CD14-positive monocyte (primary cell): ENCODE measurements around the gene TMEM14C. TPM values are rescaled to one million over a fixed set of nuclear protein-coding genes. Genes with fewer than 3 reads are reported as not detected.

Experiments used
- DNase-seq, 3 donors: peaks; one replicate each; pipeline ENCODE4 v3.0.0-alpha.2; 2011 to 2022
- H2AFZ ChIP-seq: 2 replicates; pipeline ENCODE4 v1.6.0; 2012; ENCODE audit warnings: mild to moderate bottlenecking, low read depth, low read length, inconsistent platforms; ENCODE audit not compliant: insufficient read depth, poor library complexity, severe bottlenecking
- H3K27ac ChIP-seq, 2 donors: 1 replicate in 1 of 2; 2 replicates in 1 of 2; pipeline ENCODE4 v1.5.1; 2012 to 2013; ENCODE audit warnings: low read length in 2 of 2, control low read depth in 1 of 2, inconsistent platforms in 1 of 2, low read depth in 1 of 2, mild to moderate bottlenecking in 1 of 2
- H3K27me3 ChIP-seq, 2 donors: one replicate each; pipeline versions ENCODE4 v1.6.0 to v1.6.1; 2011 to 2013; ENCODE audit warnings: low read length in 2 of 2; ENCODE audit not compliant: control insufficient read depth in 2 of 2, insufficient read depth in 2 of 2
- H3K36me3 ChIP-seq, 2 donors: replicated peaks in 1 of 2; 1 replicate in 1 of 2; 2 replicates in 1 of 2; pipeline versions ENCODE4 v1.5.1 to v1.6.1; 2012 to 2013; ENCODE audit warnings: low read length in 2 of 2, control low read depth in 1 of 2, inconsistent platforms in 1 of 2, mild to moderate bottlenecking in 1 of 2; ENCODE audit not compliant: insufficient read depth in 2 of 2, control insufficient read depth in 1 of 2
- H3K4me1 ChIP-seq, 2 donors: 1 replicate in 1 of 2; 2 replicates in 1 of 2; pipeline versions ENCODE4 v1.5.1 to v1.6.1; 2012 to 2013; ENCODE audit warnings: low read length in 2 of 2, control low read depth in 1 of 2, inconsistent platforms in 1 of 2, mild to moderate bottlenecking in 1 of 2, moderate library complexity in 1 of 2; ENCODE audit not compliant: insufficient read depth in 2 of 2, control insufficient read depth in 1 of 2
- H3K4me2 ChIP-seq: replicated peaks from 2 replicates; pipeline ENCODE3; 2012; ENCODE audit warnings: low read length, moderate library complexity, mild to moderate bottlenecking; ENCODE audit not compliant: poor library complexity, severe bottlenecking; ENCODE audit errors: extremely low read depth
- H3K4me3 ChIP-seq, 3 experiments: fragments of 200-600 bp in 1 of 3; sonication (generic) in 1 of 3; replicated peaks in 1 of 3; 1 replicate in 2 of 3; 2 replicates in 1 of 3; pipeline ENCODE4 v1.5.1; 2011 to 2013; ENCODE audit warnings: low read length in 3 of 3, mild to moderate bottlenecking in 3 of 3, control low read depth in 2 of 3, low read depth in 2 of 3, inconsistent platforms in 1 of 3, moderate library complexity in 1 of 3
- H3K79me2 ChIP-seq: 2 replicates; pipeline ENCODE4 v1.6.0; 2012; ENCODE audit warnings: mild to moderate bottlenecking, control low read depth, inconsistent platforms, low read length, moderate library complexity; ENCODE audit not compliant: insufficient read depth
- H3K9ac ChIP-seq: 2 replicates; pipeline ENCODE4 v1.6.0; 2017; ENCODE audit warnings: low read length, mild to moderate bottlenecking; ENCODE audit not compliant: insufficient read depth, poor library complexity, severe bottlenecking
- H3K9me3 ChIP-seq, 2 donors: replicated peaks in 1 of 2; 1 replicate in 1 of 2; 2 replicates in 1 of 2; pipeline versions ENCODE4 v1.5.1 to v1.6.1; 2012 to 2013; ENCODE audit warnings: low read length in 2 of 2, control low read depth in 1 of 2; ENCODE audit not compliant: control insufficient read depth in 1 of 2, insufficient read depth in 1 of 2
- H4K20me1 ChIP-seq: 2 replicates; pipeline ENCODE4 v1.6.0; 2012; ENCODE audit warnings: mild to moderate bottlenecking, low read length, control low read depth, moderate library complexity; ENCODE audit not compliant: insufficient read depth
- H3K27ac Mint-ChIP-seq, 7 donors: one replicate each; pipeline ENCODE4 v1.8.0; 2020; ENCODE audit warnings: mild to moderate bottlenecking in 7 of 7, mixed read lengths in 7 of 7, moderate library complexity in 6 of 7, inconsistent platforms in 2 of 7
- H3K27me3 Mint-ChIP-seq, 3 donors: one replicate each; pipeline ENCODE4 v1.8.0; 2021 to 2022; ENCODE audit warnings: low read depth in 3 of 3, mild to moderate bottlenecking in 3 of 3, mixed read lengths in 3 of 3, moderate library complexity in 3 of 3, inconsistent platforms in 1 of 3
- H3K36me3 Mint-ChIP-seq, 2 donors: one replicate each; pipeline ENCODE4 v1.8.0; 2020; ENCODE audit warnings: mixed read lengths in 2 of 2, inconsistent platforms in 1 of 2, mild to moderate bottlenecking in 1 of 2
- H3K4me1 Mint-ChIP-seq: one replicate; pipeline ENCODE4 v1.8.0; 2020; ENCODE audit warnings: mild to moderate bottlenecking, mixed read lengths
- H3K4me3 Mint-ChIP-seq, 2 donors: one replicate each; pipeline ENCODE4 v1.8.0; 2020; ENCODE audit warnings: mild to moderate bottlenecking in 2 of 2, mixed read lengths in 2 of 2, moderate library complexity in 1 of 2
- H3K9me3 Mint-ChIP-seq, 7 donors: one replicate each; pipeline ENCODE4 v1.8.0; 2020 to 2022; ENCODE audit warnings: mixed read lengths in 7 of 7, mild to moderate bottlenecking in 6 of 7, moderate library complexity in 6 of 7, inconsistent platforms in 2 of 7
- WGBS: methylation state at CpG from one replicate; pipeline ENCODE4 v1.1.5; 2013; ENCODE audit warnings: missing lambda C conversion rate; ENCODE audit not compliant: insufficient coverage; 5-methylcytosine and 5-hydroxymethylcytosine counted together
- intact Hi-C, 2 donors: fragments of 100-400 bp; cut with micrococcal nuclease; formaldehyde crosslinking; loops; one replicate each; pipeline versions ENCODE4 v1.15.0 to v1.15.1; 2023
- polyA plus RNA-seq, 3 donors: library from polyadenylated mRNA; depleted of rRNA in 1 of 3; unstranded in 2 of 3; stranded (reverse) in 1 of 3; fragments of 300-500 nt in 2 of 3; fragments of >200 nt in 1 of 3; fragmentation: Illumina TruSeq in 2 of 3; gene quantifications; 1 replicate in 2 of 3; 2 replicates in 1 of 3; pipeline ENCODE4 v1.2.3, GENCODE V29; 2012 to 2021
- TF ChIP-seq, protein P1 (sequence below): fragments of 200-600 bp; IDR thresholded peaks from one replicate; pipeline ENCODE4 v1.8.0; 2022; ENCODE audit warnings: antibody characterized with exemption, mild to moderate bottlenecking

Gene TMEM14C
- polyA plus RNA-seq, 3 donors, result 67.7 to 242 (median 184) TPM

DNA sequence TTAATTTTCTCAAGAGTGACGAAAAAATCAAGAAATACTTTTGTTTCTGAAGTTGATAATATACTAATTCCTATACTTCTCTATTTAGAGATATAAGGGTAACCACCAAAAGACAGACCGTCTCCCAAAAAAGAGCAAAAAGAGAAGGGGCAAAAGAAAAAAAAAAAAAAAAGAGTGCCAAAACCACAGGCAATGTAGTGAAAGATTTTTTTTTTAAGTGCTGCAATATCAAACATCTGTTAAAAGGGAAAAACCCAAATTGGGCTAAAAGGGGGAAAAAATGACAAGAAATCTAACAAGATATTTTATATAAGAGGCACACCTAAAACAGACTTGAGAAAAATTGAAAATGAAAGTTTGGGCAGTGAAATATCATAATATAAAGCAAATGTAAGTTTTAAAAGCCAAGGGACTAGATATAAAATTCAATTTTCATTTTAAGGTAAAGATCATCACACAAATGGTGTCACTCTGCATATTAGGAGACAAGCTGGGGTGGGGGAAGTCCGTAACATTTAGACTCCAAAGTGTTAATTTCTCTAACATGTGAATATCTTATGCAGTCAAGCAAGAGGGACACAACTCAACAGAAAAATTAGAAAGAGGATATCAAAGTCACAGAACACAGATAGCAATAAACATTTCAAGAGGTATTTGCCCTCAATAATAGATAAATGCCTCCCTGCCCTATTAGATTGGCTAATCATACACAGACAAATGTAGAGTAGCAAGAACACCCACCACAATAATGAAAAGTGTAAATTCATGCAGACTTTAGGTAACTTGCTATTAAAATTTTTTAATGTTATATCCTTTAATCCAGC lies 37.6 kb upstream of the TMEM14C start:
- peaks cover 17% of the 10 kb centered on the region for H3K4me1 Mint-ChIP-seq
- no peaks in the 10 kb centered on the region for H3K36me3 ChIP-seq
- no peak overlapping the region for H3K4me3 Mint-ChIP-seq
- H3K4me2 ChIP-seq, result no peak overlapping the region
- H3K27me3 ChIP-seq, result no peaks in the 10 kb centered on the region
- no peak overlapping the region for H3K27ac Mint-ChIP-seq
- peaks cover 0 to 2% (median 0%) of the 10 kb centered on the region in 7 donors for H3K9me3 Mint-ChIP-seq
- no peak for DNase-seq
- peaks cover 0 to 1% (median 0%) of the 10 kb centered on the region in 3 donors for H3K27me3 Mint-ChIP-seq
- peaks cover 0 to 3% of the 10 kb centered on the region in 2 donors for H3K36me3 Mint-ChIP-seq
- peaks cover 6 to 9% of the 10 kb centered on the region in 2 donors for H3K4me1 ChIP-seq
- WGBS, result no CpG with 5 or more reads among the region's 3 CpGs
- intact Hi-C loops, result no loop called here
- no peaks in the 10 kb centered on the region for H4K20me1 ChIP-seq
- no peak overlapping the region for H3K4me3 ChIP-seq
- TF ChIP-seq, protein P1, sequence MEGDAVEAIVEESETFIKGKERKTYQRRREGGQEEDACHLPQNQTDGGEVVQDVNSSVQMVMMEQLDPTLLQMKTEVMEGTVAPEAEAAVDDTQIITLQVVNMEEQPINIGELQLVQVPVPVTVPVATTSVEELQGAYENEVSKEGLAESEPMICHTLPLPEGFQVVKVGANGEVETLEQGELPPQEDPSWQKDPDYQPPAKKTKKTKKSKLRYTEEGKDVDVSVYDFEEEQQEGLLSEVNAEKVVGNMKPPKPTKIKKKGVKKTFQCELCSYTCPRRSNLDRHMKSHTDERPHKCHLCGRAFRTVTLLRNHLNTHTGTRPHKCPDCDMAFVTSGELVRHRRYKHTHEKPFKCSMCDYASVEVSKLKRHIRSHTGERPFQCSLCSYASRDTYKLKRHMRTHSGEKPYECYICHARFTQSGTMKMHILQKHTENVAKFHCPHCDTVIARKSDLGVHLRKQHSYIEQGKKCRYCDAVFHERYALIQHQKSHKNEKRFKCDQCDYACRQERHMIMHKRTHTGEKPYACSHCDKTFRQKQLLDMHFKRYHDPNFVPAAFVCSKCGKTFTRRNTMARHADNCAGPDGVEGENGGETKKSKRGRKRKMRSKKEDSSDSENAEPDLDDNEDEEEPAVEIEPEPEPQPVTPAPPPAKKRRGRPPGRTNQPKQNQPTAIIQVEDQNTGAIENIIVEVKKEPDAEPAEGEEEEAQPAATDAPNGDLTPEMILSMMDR, result no peak
- H3K79me2 ChIP-seq, result no peaks in the 10 kb centered on the region
- H3K9me3 ChIP-seq, result no peaks in the 10 kb centered on the region
- H2AFZ ChIP-seq, result no peak overlapping the region
- H3K27ac ChIP-seq, result no peak overlapping the region
- H3K9ac ChIP-seq, result no peak overlapping the region

DNA sequence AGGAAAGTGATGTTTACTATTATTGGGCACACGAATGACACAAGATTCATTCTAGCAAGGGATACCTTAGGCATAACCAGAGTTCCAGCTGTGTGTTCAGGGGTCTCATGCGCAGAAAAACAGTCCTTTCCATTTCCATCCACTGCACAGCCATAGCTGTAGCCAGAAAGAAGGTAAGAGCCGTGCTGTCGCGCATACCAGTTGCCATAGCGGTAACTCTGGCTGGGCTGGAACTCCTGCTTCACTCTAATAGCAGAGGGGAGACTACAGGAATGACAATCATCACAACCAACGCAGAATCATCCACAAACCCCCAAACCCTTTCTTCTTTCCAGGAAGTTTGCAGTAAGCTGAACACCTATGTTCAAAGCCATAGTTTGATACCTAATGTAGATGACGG lies 36.0 kb upstream of the TMEM14C start:
- H3K9me3 Mint-ChIP-seq, result peaks cover 0 to 2% (median 0%) of the 10 kb centered on the region in 7 donors
- peaks cover 28% of the 10 kb centered on the region for H3K4me1 Mint-ChIP-seq
- Histone ChIP-seq H3K27ac (no peak overlapping the region), H3K4me2 (no peak overlapping the region), H3K4me3 (no peak overlapping the region), H3K9ac (no peak overlapping the region), H4K20me1 (no peaks in the 10 kb centered on the region), H3K79me2 (no peaks in the 10 kb centered on the region), H3K9me3 (no peaks in the 10 kb centered on the region), H3K4me1 (peaks cover 17 to 20% of the 10 kb centered on the region in 2 donors), H3K36me3 (no peaks in the 10 kb centered on the region), H3K27me3 (no peaks in the 10 kb centered on the region), H2AFZ (no peak overlapping the region)
- H3K4me3 Mint-ChIP-seq, result no peak overlapping the region
- H3K36me3 Mint-ChIP-seq, result peaks cover 0 to 3% of the 10 kb centered on the region in 2 donors
- H3K27ac Mint-ChIP-seq, result no peak overlapping the region
- DNase-seq, result no peak
- intact Hi-C loops, result no loop called here
- no peaks in the 10 kb centered on the region for H3K27me3 Mint-ChIP-seq
- 80% methylated on average over 1 of the region's 8 CpGs for WGBS
- TF ChIP-seq, protein P1, result no peak
